H1 (cell line): Measurements from ENCODE around the gene RRP12. TPM values are rescaled to one million over a fixed set of nuclear protein-coding genes. Genes with fewer than 3 reads are reported as not detected.

ENCODE experiments used
- CTCF ChIA-PET: fragments of 300-600 bp; sonication (Branson Sonifier 250); formaldehyde crosslinking; loops from one replicate; lab custom pipeline; 2021; ENCODE audit not compliant: partially characterized antibody; lab: Charles Lee
- POLR2A ChIA-PET: fragments of 300-600 bp; sonication (Branson Sonifier 250); formaldehyde crosslinking; loops from one replicate; lab custom pipeline; 2021; ENCODE audit warnings: inconsistent platforms; ENCODE audit not compliant: partially characterized antibody; lab: Charles Lee
- DNase-seq, 2 experiments: peaks; one replicate each; pipeline versions ENCODE4 v3.0.0 to v3.0.0-alpha.2; 2010 to 2022; ENCODE audit warnings: low spot score in 2 of 2, low read depth in 1 of 2, mixed read lengths in 1 of 2
- FAIRE-seq: peaks from 2 replicates; lab custom pipeline; 2011; peaks lifted over from hg19 to GRCh38; lab: Jason Lieb, UNC
- H2AFZ ChIP-seq: 2 replicates; pipeline ENCODE4 v1.8.1; 2012; ENCODE audit warnings: low read length, inconsistent platforms
- H2AK5ac ChIP-seq: 2 replicates; pipeline ENCODE4 v1.6.1; 2013; ENCODE audit warnings: low read depth, low read length
- H2BK120ac ChIP-seq: replicated peaks from 2 replicates; pipeline ENCODE3; 2013; ENCODE audit warnings: low read depth, low read length, inconsistent platforms
- H2BK12ac ChIP-seq: 2 replicates; pipeline ENCODE4 v1.6.1; 2013; ENCODE audit warnings: low read depth, low read length
- H2BK15ac ChIP-seq: 2 replicates; pipeline ENCODE4 v1.6.1; 2013; ENCODE audit warnings: low read length
- H2BK20ac ChIP-seq: 2 replicates; pipeline ENCODE4 v1.6.1; 2013; ENCODE audit warnings: low read length
- H2BK5ac ChIP-seq: 2 replicates; pipeline ENCODE4 v1.6.1; 2013; ENCODE audit warnings: low read depth, low read length
- H3K14ac ChIP-seq: 2 replicates; pipeline ENCODE4 v1.6.1; 2013; ENCODE audit warnings: inconsistent platforms; ENCODE audit not compliant: insufficient read length
- H3K18ac ChIP-seq: 2 replicates; pipeline ENCODE4 v1.6.1; 2013; ENCODE audit warnings: low read length; ENCODE audit errors: extremely low read depth
- H3K23ac ChIP-seq: 2 replicates; pipeline ENCODE4 v1.6.1; 2013; ENCODE audit warnings: inconsistent platforms; ENCODE audit not compliant: insufficient read length
- H3K23me2 ChIP-seq: 2 replicates; pipeline ENCODE4 v1.6.1; 2013; ENCODE audit warnings: low read depth, low read length
- H3K27ac ChIP-seq: 2 replicates; pipeline ENCODE4 v1.6.1; 2011; ENCODE audit warnings: low read depth, low read length, inconsistent platforms
- H3K27me3 ChIP-seq, 4 experiments: replicated peaks in 1 of 4; 1 replicate in 1 of 4; 2 replicates in 3 of 4; pipeline versions ENCODE4 v1.6.1 to v1.8.1; 2011 to 2013; ENCODE audit warnings: low read length in 3 of 4, mild to moderate bottlenecking in 3 of 4, inconsistent platforms in 2 of 4, mixed read lengths in 2 of 4, moderate library complexity in 1 of 4; ENCODE audit not compliant: control insufficient read depth in 3 of 4, insufficient read depth in 3 of 4; ENCODE audit errors: extremely low read depth in 1 of 4
- H3K36me3 ChIP-seq, 4 experiments: 2 replicates each; pipeline versions ENCODE4 v1.6.1 to v1.8.1; 2011 to 2013; ENCODE audit warnings: mild to moderate bottlenecking in 4 of 4, low read length in 3 of 4, moderate library complexity in 2 of 4, control low read depth in 1 of 4, inconsistent platforms in 1 of 4; ENCODE audit not compliant: insufficient read depth in 4 of 4, control insufficient read depth in 2 of 4
- H3K4ac ChIP-seq: replicated peaks from 2 replicates; pipeline ENCODE3; 2013; ENCODE audit warnings: low read length, low read depth, mixed read lengths, inconsistent platforms; ENCODE audit not compliant: insufficient read length
- H3K4me1 ChIP-seq, 4 experiments: replicated peaks in 1 of 4; 1 replicate in 1 of 4; 2 replicates in 3 of 4; pipeline versions ENCODE4 v1.6.1 to v1.8.1; 2011 to 2013; ENCODE audit warnings: low read length in 3 of 4, inconsistent platforms in 2 of 4, mixed read lengths in 1 of 4; ENCODE audit not compliant: insufficient read depth in 4 of 4, control insufficient read depth in 3 of 4
- H3K4me2 ChIP-seq, 2 experiments: 2 replicates each; pipeline versions ENCODE4 v1.6.1 to v1.8.1; 2011 to 2013; ENCODE audit warnings: low read depth in 2 of 2, low read length in 2 of 2, control low read depth in 1 of 2, inconsistent platforms in 1 of 2, mild to moderate bottlenecking in 1 of 2; ENCODE audit not compliant: insufficient read depth in 1 of 2
- H3K4me3 ChIP-seq, 4 experiments: fragments of 200-600, 300-600 bp in 1 of 4; sonication (generic), shearing (Covaris generic), sonication (Bioruptor Twin) in 1 of 4; 2 replicates each; pipeline versions ENCODE4 v1.5.1 to v1.8.1; 2011 to 2016; ENCODE audit warnings: low read length in 4 of 4, low read depth in 3 of 4, control low read depth in 2 of 4, inconsistent platforms in 2 of 4, mild to moderate bottlenecking in 2 of 4, mixed read lengths in 1 of 4, moderate library complexity in 1 of 4; ENCODE audit not compliant: insufficient read depth in 2 of 4; ENCODE audit errors: extremely low read depth in 1 of 4
- H3K56ac ChIP-seq: replicated peaks from 2 replicates; pipeline ENCODE3; 2013; ENCODE audit warnings: low read depth, mild to moderate bottlenecking, mixed read lengths, low read length, inconsistent platforms; ENCODE audit not compliant: insufficient read length
- H3K79me1 ChIP-seq: 2 replicates; pipeline ENCODE4 v1.6.1; 2013; ENCODE audit warnings: low read depth, low read length, control low read depth
- H3K79me2 ChIP-seq, 2 experiments: 2 replicates each; pipeline versions ENCODE4 v1.6.1 to v1.8.1; 2012 to 2013; ENCODE audit warnings: low read length in 2 of 2, mild to moderate bottlenecking in 2 of 2, inconsistent platforms in 1 of 2; ENCODE audit not compliant: insufficient read depth in 2 of 2, control insufficient read depth in 1 of 2
- H3K9ac ChIP-seq, 4 experiments: replicated peaks in 1 of 4; 1 replicate in 1 of 4; 2 replicates in 3 of 4; pipeline versions ENCODE4 v1.6.1 to v1.8.1; 2011 to 2013; ENCODE audit warnings: low read depth in 3 of 4, low read length in 3 of 4, control low read depth in 2 of 4, mild to moderate bottlenecking in 2 of 4, moderate library complexity in 2 of 4, inconsistent platforms in 1 of 4; ENCODE audit errors: extremely low read depth in 1 of 4
- H3K9me3 ChIP-seq, 2 experiments: 2 replicates each; pipeline versions ENCODE4 v1.6.1 to v1.8.1; 2012 to 2013; ENCODE audit warnings: mild to moderate bottlenecking in 2 of 2, moderate library complexity in 2 of 2, control low read depth in 1 of 2, inconsistent platforms in 1 of 2, low read depth in 1 of 2, low read length in 1 of 2, mixed read lengths in 1 of 2; ENCODE audit not compliant: insufficient read depth in 2 of 2
- H4K20me1 ChIP-seq, 2 experiments: replicated peaks in 1 of 2; 2 replicates each; pipeline versions ENCODE3 to v1.8.1; 2011 to 2013; ENCODE audit warnings: inconsistent platforms in 2 of 2, low read length in 2 of 2, mild to moderate bottlenecking in 1 of 2; ENCODE audit not compliant: insufficient read depth in 2 of 2, control insufficient read depth in 1 of 2
- H4K5ac ChIP-seq: 2 replicates; pipeline ENCODE4 v1.6.1; 2013; ENCODE audit warnings: low read length, low read depth, mixed read lengths, inconsistent platforms; ENCODE audit not compliant: insufficient read length
- H4K8ac ChIP-seq: 2 replicates; pipeline ENCODE4 v1.8.0; 2013; ENCODE audit warnings: mild to moderate bottlenecking, moderate library complexity, low read length, inconsistent platforms; ENCODE audit not compliant: insufficient read depth; ENCODE audit errors: extremely low read depth
- H4K91ac ChIP-seq: replicated peaks from 2 replicates; pipeline ENCODE3; 2013; ENCODE audit warnings: low read length, mixed read lengths, inconsistent platforms; ENCODE audit not compliant: insufficient read length
- CHD1 ChIP-seq: IDR thresholded peaks from 2 replicates; pipeline ENCODE4 v1.6.1; 2012; ENCODE audit warnings: low read depth, low read length, improper control_type of control experiment
- HDAC6 ChIP-seq: IDR thresholded peaks from one replicate; pipeline ENCODE4 v1.7.1; 2012; ENCODE audit warnings: low read depth, mild to moderate bottlenecking, inconsistent platforms, low read length, moderate library complexity
- SIX5 ChIP-seq: IDR thresholded peaks from 2 replicates; pipeline ENCODE4 v1.6.1; 2011; ENCODE audit warnings: mild to moderate bottlenecking, low read depth, low read length
- SP1 ChIP-seq: IDR thresholded peaks from 2 replicates; pipeline ENCODE4 v1.6.1; 2011; ENCODE audit warnings: low read depth, low read length
- TEAD4 ChIP-seq: IDR thresholded peaks from 2 replicates; pipeline ENCODE4 v1.6.1; 2012; ENCODE audit warnings: low read depth, low read length, inconsistent platforms, mixed read lengths
- YY1 ChIP-seq: IDR thresholded peaks from 2 replicates; pipeline ENCODE4 v1.6.1; 2011; ENCODE audit warnings: low read depth, mild to moderate bottlenecking, low read length
- WGBS, 2 experiments: shearing (Covaris generic) in 1 of 2; methylation state at CpG; one replicate each; pipeline versions ENCODE4 v1.1.6 to v1.1.7; 2013 to 2015; ENCODE audit warnings: low lambda C conversion rate in 2 of 2, mixed read lengths in 2 of 2, inconsistent platforms in 1 of 2, low coverage in 1 of 2, missing lambda C conversion rate in 1 of 2; ENCODE audit not compliant: insufficient replicate concordance in 2 of 2, insufficient coverage in 1 of 2, insufficient read length in 1 of 2; ENCODE audit errors: extremely low coverage in 1 of 2, missing lambda C conversion rate in 1 of 2; 5-methylcytosine and 5-hydroxymethylcytosine counted together
- polyA plus RNA-seq, 7 experiments: library from polyadenylated mRNA; depleted of rRNA in 3 of 7; stranded (reverse) in 5 of 7; unstranded in 2 of 7; fragments of >200 nt in 5 of 7; fragments of 200-250 nt in 2 of 7; gene quantifications; 1 replicate in 5 of 7; 2 replicates in 1 of 7; 4 replicates in 1 of 7; pipeline versions ENCODE4 v1.2.1 to v1.2.3, GENCODE V29; 2011 to 2013; ENCODE audit warnings: missing spikeins in 2 of 7, mixed read lengths in 2 of 7
- total RNA-seq: library from RNA; stranded (reverse); fragmentation: NEBNext Ultra II Directional; extraction: Animal tissue kit (Norgen Biotek cat#: 25700); gene quantifications from 2 replicates; pipeline ENCODE4 v1.2.1, GENCODE V29; 2021

RRP12 gene
- total and polyA plus RNA-seq, 2 of the 8 experiments (the other 6 are each of a cell fraction or from before 2014, with no cell fraction given), result 21.0 to 65.8 TPM

GRCh38 chr10:97376413-97376812 is 24.7 kb downstream of the RRP12 start:
- Histone ChIP-seq H3K4me1 (no peaks in the 10 kb centered on the region), H2BK5ac (no peak overlapping the region), H3K56ac (no peak overlapping the region), H3K18ac (no peak overlapping the region), H3K79me1 (no peaks in the 10 kb centered on the region), H3K36me3 (peaks cover 16 to 64% (median 45%) of the 10 kb centered on the region in 4 experiments; a peak in 7 of 8 replicates), H4K91ac (no peak overlapping the region), H4K20me1 (peaks cover 0 to 9% of the 10 kb centered on the region in 2 experiments), H2AFZ (no peak overlapping the region), H3K23ac (no peak overlapping the region), H3K27me3 (no peaks in the 10 kb centered on the region), H3K14ac (no peak overlapping the region), H3K4me2 (no peak overlapping the region), H3K27ac (no peak overlapping the region), H3K79me2 (no peaks in the 10 kb centered on the region), H2AK5ac (no peak overlapping the region), H3K4ac (no peak overlapping the region), H2BK20ac (no peak overlapping the region), H4K5ac (no peak overlapping the region), H3K9ac (no peak overlapping the region), H3K9me3 (no peaks in the 10 kb centered on the region), H4K8ac (no peak overlapping the region), H3K23me2 (no peaks in the 10 kb centered on the region), H2BK12ac (no peak overlapping the region), H3K4me3 (no peak overlapping the region), H2BK120ac (no peak overlapping the region), H2BK15ac (no peak overlapping the region)
- WGBS, 2 experiments, result 86% methylated on average over 6 of the region's 6 CpGs; no CpG with 5 or more reads in 1 of the 2 experiments
- no peak for TF ChIP-seq TEAD4
- no peak for TF ChIP-seq HDAC6
- TF ChIP-seq SP1, result no peak
- TF ChIP-seq CHD1, result no peak
- TF ChIP-seq YY1, result no peak
- no peak for TF ChIP-seq SIX5
- no peak for FAIRE-seq
- DNase-seq, result no peak
- ChIA-PET CTCF (no interaction called here), POLR2A (no interaction called here)
